ENCODE measurements around the gene ADRM1.

ADRM1 gene

GRCh38 chr20:62342910-62343309, 40.1 kb downstream of the ADRM1 start:
- DNase-seq, result no peak

DNA sequence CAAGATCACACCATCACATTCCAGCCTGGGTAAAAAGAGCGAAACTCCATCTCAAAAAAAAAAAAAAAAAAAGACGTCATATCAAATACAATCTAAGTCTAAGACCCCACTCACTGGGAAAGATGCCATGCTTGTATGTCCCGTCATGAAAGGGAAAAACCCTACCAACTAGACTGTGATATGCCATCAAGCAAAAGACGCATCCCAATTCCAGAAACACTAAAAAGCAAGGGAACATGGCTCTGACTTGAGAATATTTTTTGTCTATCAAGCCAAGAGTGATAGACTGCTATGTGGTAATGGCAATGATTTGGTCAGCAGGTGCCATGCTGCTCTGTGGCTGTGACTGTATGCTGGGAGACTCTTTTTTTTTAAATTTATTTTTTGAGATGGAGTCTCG, 41.3 kb downstream of the ADRM1 start:
- DNase-seq, result no peak

- DNase-seq, result no peak
Measured at GRCh38 chr20:62344782-62345181, 42.0 kb downstream of the ADRM1 start.

DNA sequence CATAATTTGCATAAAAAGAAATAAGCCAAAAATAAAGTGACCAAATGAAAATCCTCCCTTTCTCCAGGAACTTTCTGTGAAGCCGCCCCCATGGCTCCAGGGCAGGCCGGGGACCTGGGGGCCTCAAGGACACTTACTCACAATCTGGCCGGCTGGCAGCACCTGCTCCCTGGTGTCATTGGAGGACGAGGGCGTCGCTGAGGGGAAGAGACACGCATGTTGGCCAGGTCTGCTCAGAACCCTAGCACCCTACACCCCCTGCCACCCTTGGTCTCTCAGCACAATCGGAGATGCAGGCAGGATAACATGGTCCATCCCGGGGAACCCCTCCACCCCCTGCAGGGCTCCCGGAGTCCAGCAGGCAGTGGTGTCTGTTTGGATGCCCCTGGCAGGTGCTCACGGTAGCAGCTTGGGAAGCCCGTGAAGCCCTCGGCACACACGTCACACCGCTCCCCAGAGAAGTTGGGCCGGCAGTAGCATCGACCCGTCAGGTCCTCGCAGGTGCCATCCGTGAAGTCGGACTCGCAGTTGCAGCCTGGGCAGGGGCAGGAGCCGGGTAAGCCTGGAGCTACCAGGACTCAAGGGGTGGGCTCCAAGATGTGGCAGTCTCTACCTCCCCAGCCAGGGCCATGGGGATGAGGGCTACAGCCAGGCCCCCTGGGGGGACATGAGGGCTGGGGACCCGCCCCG, 43.0 kb downstream of the ADRM1 start:
- no peak for DNase-seq

GRCh38 chr20:62346398-62347150, 43.8 kb downstream of the ADRM1 start:
- DNase-seq, result no peak

DNA sequence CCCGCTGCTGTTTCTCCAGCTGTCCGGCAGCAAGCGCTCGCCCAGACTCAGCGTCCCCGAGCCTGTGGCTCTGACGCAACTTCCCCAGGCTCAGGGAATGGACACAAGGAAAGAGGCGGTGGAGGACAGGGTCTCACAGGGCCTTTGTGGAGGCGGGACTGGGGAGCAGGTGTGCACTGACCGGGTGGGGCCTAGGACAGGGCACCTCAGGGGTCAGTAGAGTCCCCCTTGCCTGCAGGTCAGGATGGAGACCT, 44.3 kb downstream of the ADRM1 start:
- DNase-seq, result no peak

DNA sequence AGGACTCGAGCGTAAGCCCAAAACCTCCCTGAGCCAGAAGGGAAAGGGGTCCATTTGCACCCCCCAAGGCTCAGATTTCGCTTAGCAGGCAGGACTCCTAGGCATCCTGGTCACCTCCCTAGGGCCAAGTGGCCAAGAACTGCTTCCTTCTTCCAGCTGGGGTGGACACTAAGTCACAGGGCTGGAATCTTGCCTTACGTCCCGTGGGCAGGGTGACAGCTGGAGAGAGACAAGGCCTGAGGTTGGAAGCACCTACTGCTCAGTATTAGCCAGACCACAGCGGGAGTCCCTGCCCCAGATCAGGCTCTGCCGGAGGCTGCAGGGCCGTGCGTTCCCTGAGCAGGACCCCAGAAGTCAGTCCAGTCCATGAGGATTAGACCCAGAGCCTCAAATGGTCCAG, 44.6 kb downstream of the ADRM1 start:
- no peak for DNase-seq

- no peak for DNase-seq
Measured at GRCh38 chr20:62348604-62349003, 45.8 kb downstream of the ADRM1 start.

GRCh38 chr20:62349556-62350097, 46.8 kb downstream of the ADRM1 start:
- no peak for DNase-seq

GRCh38 chr20:62350098-62350628, 47.4 kb downstream of the ADRM1 start:
- DNase-seq, result peak; percentile 65

- DNase-seq, result no peak
Measured at GRCh38 chr20:62350629-62351422, 48.0 kb downstream of the ADRM1 start.

DNA sequence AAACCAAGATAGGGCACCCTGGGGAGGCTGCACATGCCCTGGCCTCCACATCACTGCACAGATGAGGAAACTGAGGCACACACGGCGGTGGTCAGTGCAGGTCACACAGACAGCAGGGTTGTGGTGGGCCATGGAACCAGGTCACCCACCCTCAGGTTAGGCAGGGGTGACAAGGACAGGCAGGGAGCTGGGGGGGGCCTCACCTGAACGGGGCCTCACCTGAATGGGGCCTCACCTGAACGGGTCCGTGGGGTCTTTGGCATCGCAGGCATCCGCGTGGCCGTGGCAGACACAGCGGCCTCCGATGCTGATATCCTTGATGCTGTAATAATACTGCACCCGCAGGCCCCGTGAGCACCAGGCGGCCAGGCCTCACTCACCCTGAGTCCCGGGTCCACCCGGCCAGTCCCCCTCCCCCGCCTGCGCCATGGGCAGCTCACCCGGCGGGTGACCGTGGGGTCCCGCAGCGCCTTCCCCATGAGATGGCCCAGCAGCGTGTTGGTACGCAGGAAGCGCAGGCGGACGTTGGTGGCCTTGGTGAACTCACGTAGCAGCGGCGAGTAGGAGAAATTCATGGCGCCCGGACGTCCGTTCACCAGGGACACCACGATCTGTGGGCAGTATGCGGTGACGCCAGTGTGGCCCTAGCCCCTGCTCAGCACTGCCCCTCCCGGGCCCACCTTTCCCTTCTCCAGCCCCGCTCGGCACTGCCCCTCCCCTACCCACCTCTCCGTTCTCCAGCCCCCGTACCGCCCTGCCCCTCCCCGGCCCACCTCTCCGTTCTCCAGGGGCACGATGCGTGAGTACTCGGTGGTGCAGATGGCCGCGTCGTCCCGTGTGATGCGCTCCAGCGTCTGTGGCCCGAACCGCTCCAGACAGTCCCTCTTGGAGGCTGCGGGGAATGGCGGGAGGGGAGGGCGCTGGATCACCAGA, 48.9 kb downstream of the ADRM1 start:
- DNase-seq, result no peak

DNA sequence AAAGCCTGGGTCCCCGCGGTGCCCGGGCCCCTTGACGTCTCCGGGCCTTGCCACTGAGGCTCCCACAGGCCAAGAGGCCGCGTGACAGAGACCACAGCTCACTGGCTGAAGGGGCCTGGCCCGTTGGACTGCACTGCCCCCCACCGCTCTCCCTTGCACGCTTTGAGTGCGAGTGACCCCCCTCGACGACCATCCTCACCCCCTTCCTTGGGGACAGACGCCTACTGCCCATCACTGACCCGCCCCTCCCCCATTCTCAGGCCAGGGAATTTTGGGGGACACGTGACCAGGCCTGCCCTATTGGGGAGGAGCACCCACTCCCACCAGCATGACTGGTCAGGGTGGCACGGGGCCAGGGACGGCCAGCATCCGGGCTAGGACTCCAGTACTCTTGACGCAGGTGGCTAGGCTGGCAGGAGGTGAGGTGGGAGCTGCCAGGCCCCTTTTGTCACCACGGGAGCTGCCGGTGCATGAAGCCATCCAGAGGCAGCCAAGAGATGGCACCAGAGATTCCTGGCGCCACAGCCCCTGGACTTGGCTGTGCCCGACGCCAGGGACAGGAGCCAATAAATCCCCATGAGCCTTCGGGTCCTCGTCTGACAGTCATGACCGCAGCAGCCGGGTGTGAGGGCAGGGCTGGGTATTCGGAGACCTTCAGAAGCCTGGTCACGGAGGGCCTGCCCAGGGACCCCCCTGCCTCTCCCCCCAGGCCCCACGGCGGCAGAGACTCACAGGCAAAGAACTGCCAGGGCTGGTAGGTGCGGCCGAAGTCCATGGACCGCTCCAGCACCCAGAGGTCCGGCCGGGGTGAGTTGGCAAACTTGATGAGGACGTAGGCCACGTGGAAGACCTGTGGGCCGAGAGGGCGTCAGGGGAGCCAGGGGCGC, 49.8 kb downstream of the ADRM1 start:
- peak; percentile 81 for DNase-seq

DNA sequence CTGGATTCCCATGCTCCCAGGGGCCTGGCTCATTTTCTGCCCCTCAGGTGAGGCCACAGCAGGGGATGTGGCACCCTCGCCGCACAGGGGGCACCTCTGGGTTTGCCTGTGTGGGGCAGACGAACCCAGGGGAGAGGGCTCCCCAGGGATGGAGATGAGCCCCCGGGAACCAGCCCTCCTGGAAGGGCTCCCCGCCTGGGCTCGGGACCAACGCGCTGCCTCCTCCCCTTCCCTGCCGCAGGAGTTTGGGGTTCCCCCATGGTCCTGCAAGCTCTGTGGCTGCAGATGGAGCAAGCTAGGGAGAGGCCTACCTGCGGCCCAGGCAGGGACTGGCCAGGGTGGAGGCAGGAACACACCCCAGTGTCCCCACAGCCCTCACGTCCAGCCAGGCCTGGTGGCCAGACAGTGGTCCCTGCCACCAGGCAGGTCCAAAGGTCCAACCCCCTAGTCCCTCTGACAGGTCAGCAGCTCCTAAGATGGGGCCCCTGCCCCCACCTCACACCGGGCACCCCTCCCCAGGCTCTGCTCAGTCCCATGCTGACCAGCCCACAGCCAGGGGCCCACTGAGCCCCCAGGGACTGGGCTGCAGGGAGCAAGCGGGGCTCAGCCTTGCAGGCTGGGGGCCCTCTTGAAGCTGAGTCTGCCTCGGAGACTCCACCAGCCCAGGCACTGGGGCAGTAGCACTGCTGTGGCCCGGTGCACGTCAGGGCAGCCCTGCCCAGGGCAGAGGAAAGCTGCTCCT, 50.7 kb downstream of the ADRM1 start:
- no peak for DNase-seq

DNA sequence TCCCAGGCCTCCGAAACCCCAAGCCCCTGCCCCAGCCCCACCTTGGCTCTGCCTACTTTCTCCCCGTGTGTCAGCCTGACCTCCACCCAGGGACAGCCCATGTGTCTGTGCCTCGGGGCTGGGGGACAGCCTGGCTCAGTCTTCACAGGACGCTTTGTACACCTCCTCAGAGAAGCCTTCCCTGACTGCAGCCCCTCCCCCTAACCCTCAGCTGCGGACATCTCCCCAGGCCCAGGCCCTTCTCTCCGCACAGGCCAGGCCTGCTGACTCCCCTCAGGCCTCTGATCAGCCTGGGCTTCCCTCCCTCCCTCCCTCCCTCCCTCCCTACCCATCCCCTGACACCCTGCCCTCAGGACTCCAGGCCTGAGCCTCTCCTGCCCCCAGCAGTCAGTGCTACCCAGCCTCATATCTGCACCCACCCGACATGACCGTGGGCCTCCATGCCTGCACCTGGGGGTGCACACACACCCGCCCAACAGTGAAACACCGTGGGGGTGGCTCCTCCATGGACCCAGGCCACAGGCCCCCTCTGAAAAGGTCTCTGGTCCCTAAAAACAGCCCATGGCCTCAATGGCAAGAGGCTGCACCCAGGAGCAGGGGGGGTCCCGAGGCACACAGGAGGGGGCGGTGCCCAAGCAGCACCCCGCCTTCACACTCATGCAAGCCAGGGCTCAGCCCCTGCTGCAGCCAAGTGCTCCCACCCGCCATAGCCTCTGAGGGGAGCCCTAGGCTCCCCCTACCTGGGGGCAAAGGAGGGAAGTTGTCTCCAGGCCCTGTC, 51.4 kb downstream of the ADRM1 start:
- no peak for DNase-seq

GRCh38 chr20:62354811-62355341, 52.1 kb downstream of the ADRM1 start:
- no peak for DNase-seq

- DNase-seq, result no peak
Measured at GRCh38 chr20:62355516-62355877, 52.7 kb downstream of the ADRM1 start.

- no peak for DNase-seq
Measured at GRCh38 chr20:62355878-62356588, 53.2 kb downstream of the ADRM1 start.
